H9 (cell line): ENCODE data around the gene TRIO. TPM values are rescaled to one million over a fixed set of nuclear protein-coding genes. Genes with fewer than 3 reads are reported as not detected.
A peak's percentile ranks its signal among the peaks of the same experiment; 100 is the strongest.

ENCODE experiments used
- DNase-seq: peaks from one replicate; pipeline ENCODE4 v3.0.0-alpha.2; 2017
- H2AFZ ChIP-seq: one replicate; pipeline ENCODE4 v1.6.1; 2013; ENCODE audit warnings: mild to moderate bottlenecking, low read length, control low read depth, moderate library complexity
- H2AK5ac ChIP-seq: 2 replicates; pipeline ENCODE4 v1.6.1; 2013; ENCODE audit warnings: low read length, control low read depth, mixed read lengths; ENCODE audit not compliant: insufficient read length
- H2BK120ac ChIP-seq: one replicate; pipeline ENCODE4 v1.6.1; 2013; ENCODE audit warnings: low read depth, mild to moderate bottlenecking, low read length, control low read depth, inconsistent platforms; ENCODE audit not compliant: poor library complexity, severe bottlenecking
- H2BK12ac ChIP-seq: 2 replicates; pipeline ENCODE4 v1.6.1; 2013; ENCODE audit warnings: low read length, control low read depth, mixed read lengths, low read depth; ENCODE audit not compliant: insufficient read length
- H2BK15ac ChIP-seq: 2 replicates; pipeline ENCODE4 v1.6.1; 2013; ENCODE audit warnings: low read depth, low read length, control low read depth
- H2BK20ac ChIP-seq: one replicate; pipeline ENCODE4 v1.6.1; 2013; ENCODE audit warnings: low read depth, mild to moderate bottlenecking, low read length, control low read depth, inconsistent platforms; ENCODE audit not compliant: poor library complexity, severe bottlenecking
- H2BK5ac ChIP-seq: 2 replicates; pipeline ENCODE4 v1.6.1; 2013; ENCODE audit warnings: low read length, control low read depth, mixed read lengths; ENCODE audit not compliant: insufficient read length
- H3K14ac ChIP-seq: 2 replicates; pipeline ENCODE4 v1.6.1; 2013; ENCODE audit warnings: low read length, control low read depth; ENCODE audit not compliant: insufficient read depth
- H3K18ac ChIP-seq: 2 replicates; pipeline ENCODE4 v1.6.1; 2013; ENCODE audit warnings: low read depth, mild to moderate bottlenecking, mixed read lengths, low read length, control low read depth; ENCODE audit not compliant: insufficient read length
- H3K23ac ChIP-seq: 2 replicates; pipeline ENCODE4 v1.6.1; 2013; ENCODE audit warnings: low read length, control low read depth, mixed read lengths, low read depth; ENCODE audit not compliant: insufficient read length
- H3K23me2 ChIP-seq: 2 replicates; pipeline ENCODE4 v1.6.1; 2013; ENCODE audit warnings: low read depth, mild to moderate bottlenecking, mixed read lengths, low read length, control low read depth; ENCODE audit not compliant: insufficient read length, poor library complexity, severe bottlenecking
- H3K27ac ChIP-seq: 2 replicates; pipeline ENCODE4 v1.5.1; 2013; ENCODE audit warnings: low read length, control low read depth, mixed read lengths, low read depth; ENCODE audit not compliant: insufficient read length
- H3K27me3 ChIP-seq: 2 replicates; pipeline ENCODE4 v1.6.1; 2013; ENCODE audit warnings: low read length, control low read depth, inconsistent platforms; ENCODE audit not compliant: insufficient read depth
- H3K4ac ChIP-seq: 2 replicates; pipeline ENCODE4 v1.6.1; 2013; ENCODE audit warnings: low read depth, mild to moderate bottlenecking, control low read depth, inconsistent platforms, low read length, moderate library complexity
- H3K4me1 ChIP-seq: 2 replicates; pipeline ENCODE4 v1.6.1; 2013; ENCODE audit warnings: low read length, control low read depth, inconsistent platforms; ENCODE audit not compliant: insufficient read depth
- H3K4me2 ChIP-seq: 2 replicates; pipeline ENCODE4 v1.6.1; 2013; ENCODE audit warnings: low read length, control low read depth, mixed read lengths; ENCODE audit not compliant: insufficient read length, insufficient read depth
- H3K56ac ChIP-seq: 2 replicates; pipeline ENCODE4 v1.6.1; 2013; ENCODE audit warnings: low read depth, mild to moderate bottlenecking, mixed read lengths, low read length, control low read depth; ENCODE audit not compliant: insufficient read length
- H3K79me1 ChIP-seq: 2 replicates; pipeline ENCODE4 v1.6.1; 2013; ENCODE audit warnings: low read depth, mild to moderate bottlenecking, moderate library complexity, low read length, control low read depth, inconsistent platforms; ENCODE audit not compliant: insufficient read depth, poor library complexity, severe bottlenecking
- H3K79me2 ChIP-seq: 2 replicates; pipeline ENCODE4 v1.6.1; 2013; ENCODE audit warnings: low read length, control low read depth, inconsistent platforms; ENCODE audit not compliant: insufficient read depth
- H3K9ac ChIP-seq: 2 replicates; pipeline ENCODE4 v1.6.1; 2013; ENCODE audit warnings: low read length, control low read depth, mixed read lengths; ENCODE audit not compliant: insufficient read length; ENCODE audit errors: extremely low read depth
- H3K9me3 ChIP-seq: one replicate; pipeline ENCODE4 v1.6.1; 2013; ENCODE audit warnings: low read depth, low read length, inconsistent platforms; ENCODE audit not compliant: control insufficient read depth
- H3T11ph ChIP-seq: one replicate; pipeline ENCODE4 v1.6.1; 2013; ENCODE audit warnings: mild to moderate bottlenecking, low read length, control low read depth, inconsistent platforms
- H4K20me1 ChIP-seq: one replicate; pipeline ENCODE4 v1.6.1; 2013; ENCODE audit not compliant: control insufficient read depth, insufficient read length, insufficient read depth
- H4K5ac ChIP-seq: 2 replicates; pipeline ENCODE4 v1.6.1; 2013; ENCODE audit warnings: low read depth, mild to moderate bottlenecking, mixed read lengths, low read length, control low read depth; ENCODE audit not compliant: insufficient read length
- H4K8ac ChIP-seq: replicated peaks from 2 replicates; pipeline ENCODE4 v1.6.1; 2013; ENCODE audit warnings: low read length, control low read depth, mixed read lengths, low read depth; ENCODE audit not compliant: insufficient read length
- H4K91ac ChIP-seq: 2 replicates; pipeline ENCODE4 v1.6.1; 2013; ENCODE audit warnings: low read depth, mild to moderate bottlenecking, moderate library complexity, mixed read lengths, low read length, control low read depth; ENCODE audit not compliant: insufficient read length
- H3K27ac Mint-ChIP-seq, 3 experiments: 2 replicates in 2 of 3; 3 replicates in 1 of 3; pipeline ENCODE4 v1.8.0; 2020 to 2021; ENCODE audit warnings: mixed read lengths in 3 of 3, mild to moderate bottlenecking in 1 of 3, moderate library complexity in 1 of 3
- H3K27me3 Mint-ChIP-seq: 2 replicates; pipeline ENCODE4 v1.8.0; 2021; ENCODE audit warnings: low read depth, mild to moderate bottlenecking, moderate library complexity, mixed read lengths
- H3K36me3 Mint-ChIP-seq, 3 experiments: 2 replicates in 2 of 3; 3 replicates in 1 of 3; pipeline ENCODE4 v1.8.0; 2020 to 2021; ENCODE audit warnings: low read depth in 3 of 3, mixed read lengths in 3 of 3; ENCODE audit not compliant: insufficient read depth in 1 of 3
- H3K4me1 Mint-ChIP-seq, 2 experiments: 2 replicates each; pipeline ENCODE4 v1.8.0; 2020; ENCODE audit warnings: mixed read lengths in 2 of 2
- H3K4me3 Mint-ChIP-seq, 2 experiments: 2 replicates in 1 of 2; 3 replicates in 1 of 2; pipeline ENCODE4 v1.8.0; 2020 to 2021; ENCODE audit warnings: mild to moderate bottlenecking in 2 of 2, mixed read lengths in 2 of 2, moderate library complexity in 1 of 2
- H3K9me3 Mint-ChIP-seq, 2 experiments: 2 replicates in 1 of 2; 3 replicates in 1 of 2; pipeline ENCODE4 v1.8.0; 2020; ENCODE audit warnings: mild to moderate bottlenecking in 2 of 2, mixed read lengths in 2 of 2, moderate library complexity in 1 of 2
- WGBS: extraction: QIAGEN DNeasy Blood & Tissue Kit; methylation state at CpG from one replicate; pipeline ENCODE4 v1.1.7; 2013; ENCODE audit warnings: missing lambda C conversion rate, low lambda C conversion rate, mixed read lengths; ENCODE audit not compliant: insufficient read length; ENCODE audit errors: extremely low coverage; 5-methylcytosine and 5-hydroxymethylcytosine counted together
- total RNA-seq: library from RNA; stranded (reverse); gene quantifications from 2 replicates; pipeline ENCODE4 v1.2.1, GENCODE V29; 2021
- TF ChIP-seq, protein P1 (sequence below): fragments of 200-600 bp; sonication (generic); conservative IDR thresholded peaks from 3 replicates; pipeline ENCODE4 v1.8.0; 2021; ENCODE audit warnings: antibody characterized with exemption, mild to moderate bottlenecking

The TRIO gene
- total RNA-seq, 1 experiment from 2014 or later: 87.8 TPM

DNA sequence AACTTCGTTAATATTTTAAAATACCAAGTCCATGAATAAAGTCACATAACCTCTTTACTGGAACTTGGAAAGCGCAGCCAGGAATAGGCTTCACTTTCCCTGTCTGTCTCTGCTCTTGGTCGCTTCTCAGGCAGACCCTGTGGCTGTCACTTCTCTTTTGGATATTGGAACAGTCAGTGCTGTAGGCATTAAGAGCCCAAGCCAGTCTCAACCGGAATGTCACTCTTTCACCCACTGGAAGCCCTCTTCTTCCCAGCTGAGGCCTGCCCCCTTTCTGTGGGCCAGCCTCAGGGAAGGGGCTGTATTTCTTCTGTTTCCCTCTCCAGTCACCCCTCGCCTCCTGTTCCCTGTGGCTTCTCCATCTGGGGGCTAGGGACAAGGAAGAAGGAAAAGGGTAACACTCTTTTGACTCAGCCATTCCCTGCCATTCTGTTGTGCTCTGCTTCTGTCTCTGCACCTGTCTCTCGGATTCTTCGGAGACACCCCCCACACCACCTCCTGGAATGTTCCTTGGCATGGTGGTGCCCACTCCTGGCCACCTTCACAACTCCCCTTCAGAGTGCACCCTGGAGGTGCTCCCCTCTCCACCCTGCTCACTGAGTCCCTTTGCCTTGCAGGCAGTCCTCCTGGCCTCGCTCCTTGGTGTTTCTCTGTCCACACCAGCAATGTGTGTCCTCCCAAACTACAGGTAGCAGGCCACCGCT lies 103.4 kb downstream of the TRIO start:
- Histone ChIP-seq H3K56ac (no peak overlapping the region), H3K9me3 (no peaks in the 10 kb centered on the region), H4K20me1 (no peaks in the 10 kb centered on the region), H3K4me1 (peaks cover 9% of the 10 kb centered on the region), H2BK5ac (no peak overlapping the region), H2BK120ac (no peak overlapping the region), H3K18ac (no peak overlapping the region), H3K9ac (no peak overlapping the region), H4K91ac (no peak overlapping the region), H2BK15ac (no peak overlapping the region), H3K4me2 (no peak overlapping the region), H3K23ac (no peak overlapping the region), H3K14ac (no peak overlapping the region), H3K27me3 (no peaks in the 10 kb centered on the region), H2AFZ (no peak overlapping the region), H2AK5ac (no peak overlapping the region), H3K23me2 (no peaks in the 10 kb centered on the region), H4K8ac (no peak overlapping the region), H3K79me1 (peaks cover 9% of the 10 kb centered on the region), H3K79me2 (peaks cover 26% of the 10 kb centered on the region; the same call in 1 of the 2 replicates), H2BK12ac (no peak overlapping the region), H3K4ac (no peak overlapping the region), H4K5ac (no peak overlapping the region), H2BK20ac (no peak overlapping the region), H3T11ph (no peak overlapping the region), H3K27ac (no peak overlapping the region)
- TF ChIP-seq, protein P1, sequence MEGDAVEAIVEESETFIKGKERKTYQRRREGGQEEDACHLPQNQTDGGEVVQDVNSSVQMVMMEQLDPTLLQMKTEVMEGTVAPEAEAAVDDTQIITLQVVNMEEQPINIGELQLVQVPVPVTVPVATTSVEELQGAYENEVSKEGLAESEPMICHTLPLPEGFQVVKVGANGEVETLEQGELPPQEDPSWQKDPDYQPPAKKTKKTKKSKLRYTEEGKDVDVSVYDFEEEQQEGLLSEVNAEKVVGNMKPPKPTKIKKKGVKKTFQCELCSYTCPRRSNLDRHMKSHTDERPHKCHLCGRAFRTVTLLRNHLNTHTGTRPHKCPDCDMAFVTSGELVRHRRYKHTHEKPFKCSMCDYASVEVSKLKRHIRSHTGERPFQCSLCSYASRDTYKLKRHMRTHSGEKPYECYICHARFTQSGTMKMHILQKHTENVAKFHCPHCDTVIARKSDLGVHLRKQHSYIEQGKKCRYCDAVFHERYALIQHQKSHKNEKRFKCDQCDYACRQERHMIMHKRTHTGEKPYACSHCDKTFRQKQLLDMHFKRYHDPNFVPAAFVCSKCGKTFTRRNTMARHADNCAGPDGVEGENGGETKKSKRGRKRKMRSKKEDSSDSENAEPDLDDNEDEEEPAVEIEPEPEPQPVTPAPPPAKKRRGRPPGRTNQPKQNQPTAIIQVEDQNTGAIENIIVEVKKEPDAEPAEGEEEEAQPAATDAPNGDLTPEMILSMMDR: no peak
- DNase-seq: no peak
- H3K9me3 Mint-ChIP-seq: no peaks in the 10 kb centered on the region
- WGBS: no CpG with 5 or more reads among the region's 9 CpGs
- H3K36me3 Mint-ChIP-seq: no peaks in the 10 kb centered on the region
- H3K4me3 Mint-ChIP-seq: no peak overlapping the region
- peak overlapping the region; percentile 60 to 94 (median 85); a peak in 5 of 7 replicates for H3K27ac Mint-ChIP-seq
- H3K4me1 Mint-ChIP-seq: peaks cover 62 to 76% of the 10 kb centered on the region in 2 experiments
- H3K27me3 Mint-ChIP-seq: no peaks in the 10 kb centered on the region
